CD14-positive monocyte (primary cell): ENCODE data around the gene LRWD1. TPM values are rescaled to one million over a fixed set of nuclear protein-coding genes. Genes with fewer than 3 reads are reported as not detected.
"Not testable (repeated sequence)": the region's sequence is repeated elsewhere in the genome, so short reads cannot be mapped to it uniquely, and the experiment has no call there.

Source experiments
- DNase-seq, 3 donors: peaks; one replicate each; pipeline ENCODE4 v3.0.0-alpha.2; 2011 to 2022
- H2AFZ ChIP-seq: 2 replicates; pipeline ENCODE4 v1.6.0; 2012; ENCODE audit warnings: mild to moderate bottlenecking, low read depth, low read length, inconsistent platforms; ENCODE audit not compliant: insufficient read depth, poor library complexity, severe bottlenecking
- H3K27ac ChIP-seq, 2 donors: 1 replicate in 1 of 2; 2 replicates in 1 of 2; pipeline ENCODE4 v1.5.1; 2012 to 2013; ENCODE audit warnings: low read length in 2 of 2, control low read depth in 1 of 2, inconsistent platforms in 1 of 2, low read depth in 1 of 2, mild to moderate bottlenecking in 1 of 2
- H3K27me3 ChIP-seq, 2 donors: one replicate each; pipeline versions ENCODE4 v1.6.0 to v1.6.1; 2011 to 2013; ENCODE audit warnings: low read length in 2 of 2; ENCODE audit not compliant: control insufficient read depth in 2 of 2, insufficient read depth in 2 of 2
- H3K36me3 ChIP-seq, 2 donors: replicated peaks in 1 of 2; 1 replicate in 1 of 2; 2 replicates in 1 of 2; pipeline versions ENCODE4 v1.5.1 to v1.6.1; 2012 to 2013; ENCODE audit warnings: low read length in 2 of 2, control low read depth in 1 of 2, inconsistent platforms in 1 of 2, mild to moderate bottlenecking in 1 of 2; ENCODE audit not compliant: insufficient read depth in 2 of 2, control insufficient read depth in 1 of 2
- H3K4me1 ChIP-seq, 2 donors: 1 replicate in 1 of 2; 2 replicates in 1 of 2; pipeline versions ENCODE4 v1.5.1 to v1.6.1; 2012 to 2013; ENCODE audit warnings: low read length in 2 of 2, control low read depth in 1 of 2, inconsistent platforms in 1 of 2, mild to moderate bottlenecking in 1 of 2, moderate library complexity in 1 of 2; ENCODE audit not compliant: insufficient read depth in 2 of 2, control insufficient read depth in 1 of 2
- H3K4me2 ChIP-seq: replicated peaks from 2 replicates; pipeline ENCODE3; 2012; ENCODE audit warnings: low read length, moderate library complexity, mild to moderate bottlenecking; ENCODE audit not compliant: poor library complexity, severe bottlenecking; ENCODE audit errors: extremely low read depth
- H3K4me3 ChIP-seq, 3 experiments: fragments of 200-600 bp in 1 of 3; sonication (generic) in 1 of 3; replicated peaks in 1 of 3; 1 replicate in 2 of 3; 2 replicates in 1 of 3; pipeline ENCODE4 v1.5.1; 2011 to 2013; ENCODE audit warnings: low read length in 3 of 3, mild to moderate bottlenecking in 3 of 3, control low read depth in 2 of 3, low read depth in 2 of 3, inconsistent platforms in 1 of 3, moderate library complexity in 1 of 3
- H3K79me2 ChIP-seq: 2 replicates; pipeline ENCODE4 v1.6.0; 2012; ENCODE audit warnings: mild to moderate bottlenecking, control low read depth, inconsistent platforms, low read length, moderate library complexity; ENCODE audit not compliant: insufficient read depth
- H3K9ac ChIP-seq: 2 replicates; pipeline ENCODE4 v1.6.0; 2017; ENCODE audit warnings: low read length, mild to moderate bottlenecking; ENCODE audit not compliant: insufficient read depth, poor library complexity, severe bottlenecking
- H3K9me3 ChIP-seq, 2 donors: replicated peaks in 1 of 2; 1 replicate in 1 of 2; 2 replicates in 1 of 2; pipeline versions ENCODE4 v1.5.1 to v1.6.1; 2012 to 2013; ENCODE audit warnings: low read length in 2 of 2, control low read depth in 1 of 2; ENCODE audit not compliant: control insufficient read depth in 1 of 2, insufficient read depth in 1 of 2
- H4K20me1 ChIP-seq: 2 replicates; pipeline ENCODE4 v1.6.0; 2012; ENCODE audit warnings: mild to moderate bottlenecking, low read length, control low read depth, moderate library complexity; ENCODE audit not compliant: insufficient read depth
- H3K27ac Mint-ChIP-seq, 7 donors: one replicate each; pipeline ENCODE4 v1.8.0; 2020; ENCODE audit warnings: mild to moderate bottlenecking in 7 of 7, mixed read lengths in 7 of 7, moderate library complexity in 6 of 7, inconsistent platforms in 2 of 7
- H3K27me3 Mint-ChIP-seq, 3 donors: one replicate each; pipeline ENCODE4 v1.8.0; 2021 to 2022; ENCODE audit warnings: low read depth in 3 of 3, mild to moderate bottlenecking in 3 of 3, mixed read lengths in 3 of 3, moderate library complexity in 3 of 3, inconsistent platforms in 1 of 3
- H3K36me3 Mint-ChIP-seq, 2 donors: one replicate each; pipeline ENCODE4 v1.8.0; 2020; ENCODE audit warnings: mixed read lengths in 2 of 2, inconsistent platforms in 1 of 2, mild to moderate bottlenecking in 1 of 2
- H3K4me1 Mint-ChIP-seq: one replicate; pipeline ENCODE4 v1.8.0; 2020; ENCODE audit warnings: mild to moderate bottlenecking, mixed read lengths
- H3K4me3 Mint-ChIP-seq, 2 donors: one replicate each; pipeline ENCODE4 v1.8.0; 2020; ENCODE audit warnings: mild to moderate bottlenecking in 2 of 2, mixed read lengths in 2 of 2, moderate library complexity in 1 of 2
- H3K9me3 Mint-ChIP-seq, 7 donors: one replicate each; pipeline ENCODE4 v1.8.0; 2020 to 2022; ENCODE audit warnings: mixed read lengths in 7 of 7, mild to moderate bottlenecking in 6 of 7, moderate library complexity in 6 of 7, inconsistent platforms in 2 of 7
- WGBS: methylation state at CpG from one replicate; pipeline ENCODE4 v1.1.5; 2013; ENCODE audit warnings: missing lambda C conversion rate; ENCODE audit not compliant: insufficient coverage; 5-methylcytosine and 5-hydroxymethylcytosine counted together
- intact Hi-C, 2 donors: fragments of 100-400 bp; cut with micrococcal nuclease; formaldehyde crosslinking; loops; one replicate each; pipeline versions ENCODE4 v1.15.0 to v1.15.1; 2023
- polyA plus RNA-seq, 3 donors: library from polyadenylated mRNA; depleted of rRNA in 1 of 3; unstranded in 2 of 3; stranded (reverse) in 1 of 3; fragments of 300-500 nt in 2 of 3; fragments of >200 nt in 1 of 3; fragmentation: Illumina TruSeq in 2 of 3; gene quantifications; 1 replicate in 2 of 3; 2 replicates in 1 of 3; pipeline ENCODE4 v1.2.3, GENCODE V29; 2012 to 2021

LRWD1 gene
- polyA plus RNA-seq, 3 donors: 5.4 to 10.7 (median 6.1) TPM

DNA sequence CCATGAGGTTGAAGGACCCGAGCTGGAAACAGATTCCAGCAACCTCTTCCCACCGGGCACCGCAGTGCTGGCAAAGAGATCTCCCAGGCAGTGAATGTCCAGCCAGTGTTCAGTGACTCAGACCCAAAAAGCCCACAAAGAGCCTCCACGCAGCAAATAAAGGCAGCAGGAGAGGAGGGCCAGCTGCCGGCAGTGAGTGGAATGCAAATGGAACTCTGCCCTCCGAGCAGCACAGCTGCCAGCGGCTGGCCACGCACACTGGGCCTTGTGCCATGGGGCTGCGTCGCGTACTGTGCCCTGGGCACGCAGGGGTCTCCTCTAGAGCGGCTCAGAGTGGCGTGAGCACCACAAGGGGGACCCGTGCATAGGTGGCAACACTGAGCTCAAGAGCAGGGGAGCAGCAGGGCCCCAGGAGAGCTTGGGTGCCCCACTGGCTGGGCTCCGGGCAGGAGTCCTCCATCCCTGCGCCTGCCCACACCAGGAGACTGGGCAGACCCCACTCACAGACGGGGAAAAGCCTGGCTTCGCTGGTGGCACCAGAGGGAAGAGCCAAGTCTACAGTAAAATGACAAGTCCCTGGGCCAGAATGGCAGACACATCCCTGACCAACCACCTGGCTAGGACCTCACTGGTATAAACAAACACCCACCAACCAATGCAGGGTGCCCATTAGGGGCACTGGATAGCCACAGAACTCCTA, 10.1 kb downstream of the LRWD1 start:
- H3K27ac Mint-ChIP-seq, DNase-seq, H3K27ac ChIP-seq, H3K4me2 ChIP-seq, H3K27me3 Mint-ChIP-seq, H3K27me3 ChIP-seq, H3K9ac ChIP-seq, H3K9me3 ChIP-seq, H3K4me1 ChIP-seq, H3K4me3 ChIP-seq, H3K9me3 Mint-ChIP-seq, H2AFZ ChIP-seq, intact Hi-C loops, H4K20me1 ChIP-seq, H3K4me1 Mint-ChIP-seq, H3K79me2 ChIP-seq, H3K4me3 Mint-ChIP-seq: not testable (repeated sequence)
- H3K36me3 Mint-ChIP-seq: peaks cover 12 to 25% of the 10 kb centered on the region in 2 donors
- WGBS: no CpG with 5 or more reads among the region's 19 CpGs
- peaks cover 15 to 19% of the 10 kb centered on the region in 2 donors for H3K36me3 ChIP-seq

DNA sequence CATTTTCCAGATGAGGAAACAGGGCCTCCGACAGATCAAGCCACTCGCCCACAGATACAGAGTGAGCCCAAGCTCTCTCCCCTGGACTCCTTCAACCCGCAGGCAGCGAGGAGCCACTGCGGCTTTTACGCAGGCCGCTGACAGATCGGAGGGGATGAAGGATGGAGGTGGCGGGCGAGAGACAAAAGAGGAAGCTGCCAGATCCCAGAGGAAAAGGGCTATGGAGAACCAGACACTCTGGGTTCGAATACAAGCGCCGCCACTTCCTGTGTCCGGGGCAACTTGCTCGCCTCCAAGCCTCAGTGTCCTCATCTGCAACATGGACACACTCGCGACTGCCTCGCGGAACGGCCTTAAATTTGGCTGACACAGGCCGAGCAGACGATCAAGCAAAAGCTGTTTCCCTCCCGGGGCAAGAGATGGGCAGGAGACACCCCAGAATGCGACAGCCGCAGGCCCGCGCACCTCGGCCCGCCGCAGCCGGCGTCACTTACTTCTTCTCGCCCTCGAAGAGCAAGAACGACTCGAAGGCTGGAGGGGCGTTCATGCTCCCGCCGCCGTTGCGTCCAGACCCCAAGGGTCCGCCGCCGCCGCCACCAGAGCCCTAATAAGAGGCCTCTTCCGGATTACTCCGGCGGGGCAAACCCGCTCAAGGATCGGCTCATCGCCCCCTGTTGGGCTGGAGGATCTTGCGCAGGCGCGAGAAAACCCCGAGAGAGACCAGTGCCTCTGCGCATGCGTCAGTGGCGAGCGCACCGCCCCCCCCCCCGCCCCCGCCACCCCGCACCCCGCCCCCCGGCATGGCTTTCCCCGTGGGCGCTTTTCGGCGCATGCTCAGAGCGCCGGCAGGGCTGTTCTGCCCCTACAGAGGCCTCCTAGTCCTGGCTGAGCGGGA, 13.8 kb downstream of the LRWD1 start, which contains the start of gene POLR2J:
TSS of gene POLR2J (minus strand) at position 609 of the 895 bp plus-strand sequence. CDS start at position 547, 62 bp downstream.
- H3K9me3 ChIP-seq, H3K4me1 Mint-ChIP-seq, H3K79me2 ChIP-seq, intact Hi-C loops, H4K20me1 ChIP-seq, H3K4me1 ChIP-seq, H3K36me3 Mint-ChIP-seq, H3K9me3 Mint-ChIP-seq, H3K36me3 ChIP-seq, H3K27me3 ChIP-seq, H3K27me3 Mint-ChIP-seq, H3K27ac ChIP-seq, H3K4me2 ChIP-seq: not testable (repeated sequence)
- peak; percentile 29 to 69 (median 64) for DNase-seq
- H3K9ac ChIP-seq: peak within 1 kb of the TSS; percentile 51
- 0% methylated on average over 23 of the region's 72 CpGs for WGBS
- peak within 1 kb of the TSS; percentile 41 to 46 (median 44) for H3K4me3 ChIP-seq
- Mint-ChIP-seq H3K27ac (peak within 1 kb of the TSS; percentile 82 to 96 (median 88)), H3K4me3 (peak within 1 kb of the TSS; percentile 92 to 93)
- peak within 1 kb of the TSS; percentile 56 for H2AFZ ChIP-seq

DNA sequence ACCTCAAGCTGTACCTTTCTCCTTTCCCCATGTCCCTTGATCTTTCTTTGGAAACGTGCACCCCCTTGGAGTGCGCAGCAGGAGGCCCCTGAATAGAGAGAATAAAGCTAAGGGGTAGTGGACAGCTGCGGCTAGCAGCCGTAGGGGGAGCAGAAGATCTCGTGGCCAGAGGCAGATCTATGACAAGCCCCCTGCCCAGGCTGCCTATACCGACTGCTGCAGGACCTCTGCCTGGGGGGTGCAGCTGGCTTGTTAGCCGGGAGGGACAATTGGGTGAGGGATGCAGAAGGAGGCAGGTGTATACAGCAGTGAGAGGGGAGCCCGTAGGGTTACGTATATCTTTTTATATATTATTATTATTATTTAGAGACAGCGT, 14.4 kb downstream of the LRWD1 start:
- H3K27ac Mint-ChIP-seq, H3K79me2 ChIP-seq, H3K9me3 ChIP-seq, intact Hi-C loops, H3K4me1 ChIP-seq, H3K4me2 ChIP-seq, H4K20me1 ChIP-seq, H3K9me3 Mint-ChIP-seq, H3K36me3 ChIP-seq, H3K4me1 Mint-ChIP-seq, H2AFZ ChIP-seq, H3K27me3 ChIP-seq, H3K4me3 Mint-ChIP-seq, DNase-seq, H3K4me3 ChIP-seq, H3K36me3 Mint-ChIP-seq, H3K27me3 Mint-ChIP-seq, H3K9ac ChIP-seq, H3K27ac ChIP-seq: not testable (repeated sequence)
- no CpG with 5 or more reads among the region's 10 CpGs for WGBS
